OCI-LY1 (cell line): Measurements from ENCODE around the gene CEP128.

Experiments
- H2AFZ ChIP-seq: fragments of 200-600 bp; sonication (generic), shearing (Covaris generic); 2 replicates; pipeline ENCODE4 v1.6.0; 2014; ENCODE audit warnings: antibody characterized with exemption, mild to moderate bottlenecking, low read length
- H3F3A ChIP-seq: fragments of 200-600 bp; sonication (generic), shearing (Covaris generic); 2 replicates; pipeline ENCODE4 v1.6.0; 2014; ENCODE audit warnings: mild to moderate bottlenecking, antibody characterized with exemption, low read length, moderate library complexity; ENCODE audit not compliant: insufficient read depth
- H3K27ac ChIP-seq: fragments of 200-600 bp; sonication (generic); 2 replicates; pipeline ENCODE4 v1.5.1; 2014; ENCODE audit warnings: low read length, mixed run types, mild to moderate bottlenecking, low read depth; ENCODE audit not compliant: poor library complexity, severe bottlenecking
- H3K27me3 ChIP-seq: fragments of 200-600 bp; sonication (generic); 2 replicates; pipeline ENCODE4 v1.6.0; 2014; ENCODE audit warnings: antibody characterized with exemption, mild to moderate bottlenecking, low read length, moderate library complexity; ENCODE audit not compliant: insufficient read depth
- H3K36me3 ChIP-seq: fragments of 200-600 bp; sonication (generic); 2 replicates; pipeline ENCODE4 v1.6.1; 2014; ENCODE audit warnings: mild to moderate bottlenecking, antibody characterized with exemption, low read length, moderate library complexity, mixed read lengths; ENCODE audit not compliant: insufficient read depth
- H3K4me1 ChIP-seq: fragments of 200-600 bp; sonication (generic); 2 replicates; pipeline ENCODE4 v1.5.1; 2014; ENCODE audit warnings: mild to moderate bottlenecking, low read length, moderate library complexity; ENCODE audit not compliant: insufficient read depth, severe bottlenecking
- H3K4me2 ChIP-seq: fragments of 200-600 bp; sonication (generic), shearing (Covaris generic); 2 replicates; pipeline ENCODE4 v1.6.1; 2014; ENCODE audit warnings: low read length
- H3K4me3 ChIP-seq: fragments of 200-600 bp; sonication (generic); 2 replicates; pipeline ENCODE4 v1.5.1; 2014; ENCODE audit warnings: low read length, low read depth, mild to moderate bottlenecking, mixed read lengths; ENCODE audit not compliant: poor library complexity, severe bottlenecking
- H3K79me2 ChIP-seq: fragments of 200-600 bp; shearing (Covaris generic); 2 replicates; pipeline ENCODE4 v1.6.1; 2016; ENCODE audit warnings: mixed run types, low read length, mixed read lengths; ENCODE audit not compliant: insufficient read depth
- H3K9ac ChIP-seq: fragments of 200-600 bp; sonication (generic), shearing (Covaris generic); 2 replicates; pipeline ENCODE4 v1.6.1; 2014; ENCODE audit warnings: mild to moderate bottlenecking, low read length, mixed read lengths
- H3K9me2 ChIP-seq: fragments of 200-600 bp; sonication (generic), shearing (Covaris generic); 2 replicates; pipeline ENCODE4 v1.6.1; 2014; ENCODE audit warnings: low read depth, mild to moderate bottlenecking, low read length, mixed read lengths
- H3K9me3 ChIP-seq: fragments of 200-600 bp; shearing (Covaris generic); 2 replicates; pipeline ENCODE4 v1.6.1; 2014; ENCODE audit warnings: low read length, mixed read lengths
- H4K20me1 ChIP-seq: fragments of 200-600 bp; sonication (generic), shearing (Covaris generic); 2 replicates; pipeline ENCODE4 v1.6.0; 2016; ENCODE audit warnings: mild to moderate bottlenecking, low read length; ENCODE audit not compliant: insufficient read depth
- CTCF ChIP-seq: fragments of 200-600 bp; sonication (generic), shearing (Covaris generic); IDR thresholded peaks from 2 replicates; pipeline ENCODE4 v1.5.1; 2017; ENCODE audit warnings: mild to moderate bottlenecking, antibody characterized with exemption, low read length, moderate library complexity, mixed read lengths
- EZH2 ChIP-seq: fragments of 200-600 bp; sonication (generic), shearing (Covaris generic); IDR thresholded peaks from 2 replicates; pipeline ENCODE4 v1.8.0; 2017; ENCODE audit warnings: borderline replicate concordance, mixed run types, mild to moderate bottlenecking, antibody characterized with exemption, low read length, moderate library complexity, mixed read lengths

Gene CEP128

GRCh38 chr14:80483331-80483730 lies 458.2 kb downstream of the CEP128 start:
- no peaks in the 10 kb centered on the region for H4K20me1 ChIP-seq
- no peak overlapping the region for H3K9ac ChIP-seq
- no peak overlapping the region for H3K4me3 ChIP-seq
- H3K79me2 ChIP-seq = no peaks in the 10 kb centered on the region
- H3K27ac ChIP-seq = no peak overlapping the region
- H3K27me3 ChIP-seq = no peaks in the 10 kb centered on the region
- H3K36me3 ChIP-seq = no peaks in the 10 kb centered on the region
- H3K4me2 ChIP-seq = no peak overlapping the region
- H3K9me3 ChIP-seq = no peaks in the 10 kb centered on the region
- H3K4me1 ChIP-seq = no peaks in the 10 kb centered on the region
- H3F3A ChIP-seq = no peaks in the 10 kb centered on the region
- TF ChIP-seq CTCF (no peak), EZH2 (no peak)
- H2AFZ ChIP-seq = no peak overlapping the region
- no peaks in the 10 kb centered on the region for H3K9me2 ChIP-seq

DNA sequence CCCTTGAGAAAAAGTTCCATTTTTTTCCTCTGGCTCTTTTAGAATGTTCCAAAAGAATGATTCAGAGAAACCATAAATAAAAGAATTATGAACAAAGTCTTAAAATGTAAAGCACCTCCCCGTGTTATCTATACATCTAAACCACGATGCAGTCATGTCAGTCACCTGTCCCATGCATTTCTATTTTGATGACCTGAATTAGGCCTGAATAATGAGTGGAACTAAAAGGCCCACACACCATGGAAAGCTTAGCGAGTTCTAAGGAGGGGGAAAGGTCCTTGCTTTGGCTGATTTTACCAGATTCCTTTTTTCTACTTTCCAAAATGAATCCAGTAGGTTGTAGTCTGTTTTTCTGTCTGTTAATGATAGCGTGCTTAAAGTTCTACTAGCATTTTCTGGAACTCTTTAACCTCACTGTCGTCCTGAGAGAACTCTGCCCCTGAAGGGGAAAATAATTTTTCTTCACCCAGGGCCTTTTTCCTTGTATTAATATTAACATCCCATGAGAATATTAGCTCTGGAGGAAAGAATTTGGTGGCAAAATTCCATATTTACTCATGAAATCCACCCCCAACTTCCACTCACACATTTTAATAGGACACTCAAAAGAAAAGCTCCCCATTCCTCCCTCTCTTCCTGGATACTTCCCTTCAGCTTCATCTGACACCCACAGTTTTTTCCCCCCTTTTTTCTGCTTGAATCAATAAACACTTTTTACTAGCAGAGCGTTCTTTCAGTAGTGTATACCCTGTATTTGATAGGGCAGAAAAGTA lies 464.0 kb downstream of the CEP128 start:
- Histone ChIP-seq H3K9me2 (no peaks in the 10 kb centered on the region), H3K9ac (no peak overlapping the region), H3F3A (no peaks in the 10 kb centered on the region), H3K79me2 (no peaks in the 10 kb centered on the region), H3K4me2 (no peak overlapping the region), H4K20me1 (no peaks in the 10 kb centered on the region), H3K9me3 (no peaks in the 10 kb centered on the region; the same call in 1 of the 2 replicates), H3K36me3 (no peaks in the 10 kb centered on the region), H2AFZ (no peak overlapping the region), H3K27ac (no peak overlapping the region), H3K27me3 (no peaks in the 10 kb centered on the region), H3K4me3 (no peak overlapping the region), H3K4me1 (no peaks in the 10 kb centered on the region)
- TF ChIP-seq EZH2 = no peak
- TF ChIP-seq CTCF = no peak

GRCh38 chr14:80475074-80475473 lies 466.5 kb downstream of the CEP128 start:
- H3K9ac ChIP-seq = no peak overlapping the region
- H3F3A ChIP-seq = no peaks in the 10 kb centered on the region
- H3K4me1 ChIP-seq = no peaks in the 10 kb centered on the region
- H3K4me2 ChIP-seq = no peak overlapping the region
- no peak overlapping the region for H2AFZ ChIP-seq
- no peaks in the 10 kb centered on the region for H4K20me1 ChIP-seq
- H3K36me3 ChIP-seq = no peaks in the 10 kb centered on the region
- H3K4me3 ChIP-seq = no peak overlapping the region
- no peaks in the 10 kb centered on the region; the same call in 1 of the 2 replicates for H3K9me3 ChIP-seq
- no peaks in the 10 kb centered on the region for H3K27me3 ChIP-seq
- H3K9me2 ChIP-seq = no peaks in the 10 kb centered on the region
- no peaks in the 10 kb centered on the region for H3K79me2 ChIP-seq
- no peak for TF ChIP-seq EZH2
- TF ChIP-seq CTCF = no peak
- H3K27ac ChIP-seq = no peak overlapping the region
